ENCODE measurements around the gene BDP1. TPM values are rescaled to one million over a fixed set of nuclear protein-coding genes. Genes with fewer than 3 reads are reported as not detected.
A peak's percentile ranks its signal among the peaks of the same experiment; 100 is the strongest.
"Not testable (repeated sequence)": the region's sequence is repeated elsewhere in the genome, so short reads cannot be mapped to it uniquely, and the experiment has no call there.

The BDP1 gene
- polyA plus RNA-seq, 3 donors = 2.0 to 6.6 (median 2.7) TPM

GRCh38 chr5:71600783-71601182 lies 145.3 kb downstream of the BDP1 start:
- no peaks in the 10 kb centered on the region for H3K27me3 Mint-ChIP-seq (ENCODE audit: low read depth in 3 of 3)
- H3K36me3 Mint-ChIP-seq = peaks cover 60 to 75% of the 10 kb centered on the region in 2 donors
- peak overlapping the region in 2 of 7 donors; percentile 50 to 55 for H3K27ac Mint-ChIP-seq
- H2AFZ ChIP-seq (ENCODE audit: insufficient read depth, low read depth, low read length, poor library complexity, severe bottlenecking) = no peak overlapping the region
- H3K79me2 ChIP-seq (ENCODE audit: insufficient read depth, low read length) = no peaks in the 10 kb centered on the region
- H3K4me2 ChIP-seq (replicated peaks; ENCODE audit: extremely low read depth, low read length, poor library complexity, severe bottlenecking) = no peak overlapping the region
- no peaks in the 10 kb centered on the region for H4K20me1 ChIP-seq (ENCODE audit: insufficient read depth, low read length)
- no peaks in the 10 kb centered on the region for H3K4me1 Mint-ChIP-seq
- DNase-seq = no peak
- no peak for TF ChIP-seq CTCF (IDR thresholded peaks at IDR 0.05)
- H3K4me1 ChIP-seq (ENCODE audit: control insufficient read depth in 1 of 2, insufficient read depth in 2 of 2, low read length in 2 of 2) = no peaks in the 10 kb centered on the region
- H3K4me3 Mint-ChIP-seq = no peak overlapping the region
- H3K4me3 ChIP-seq (replicated peaks in 1 of 3; ENCODE audit: low read depth in 2 of 3, low read length in 3 of 3) = no peak overlapping the region
- intact Hi-C loops (cut with micrococcal nuclease) = no loop called here
- 94% methylated on average over 1 of the region's 1 CpG for WGBS (ENCODE audit: insufficient coverage)
- H3K27ac ChIP-seq (ENCODE audit: low read depth in 1 of 2, low read length in 2 of 2) = no peak overlapping the region
- H3K9me3 ChIP-seq (replicated peaks in 1 of 2; ENCODE audit: control insufficient read depth in 1 of 2, insufficient read depth in 1 of 2, low read length in 2 of 2) = no peaks in the 10 kb centered on the region
- no peak overlapping the region for H3K9ac ChIP-seq (ENCODE audit: insufficient read depth, low read length, poor library complexity, severe bottlenecking)
- peaks cover 0 to 5% (median 0%) of the 10 kb centered on the region in 7 donors for H3K9me3 Mint-ChIP-seq
- H3K36me3 ChIP-seq (replicated peaks in 1 of 2; ENCODE audit: control insufficient read depth in 1 of 2, insufficient read depth in 2 of 2, low read length in 2 of 2) = peaks cover 51 to 78% of the 10 kb centered on the region in 2 donors
- no peaks in the 10 kb centered on the region for H3K27me3 ChIP-seq (ENCODE audit: control insufficient read depth in 2 of 2, insufficient read depth in 2 of 2, low read length in 2 of 2)

- H3K4me3 ChIP-seq (replicated peaks in 1 of 3; ENCODE audit: low read depth in 2 of 3, low read length in 3 of 3) = no peak overlapping the region
- no peaks in the 10 kb centered on the region for H4K20me1 ChIP-seq (ENCODE audit: insufficient read depth, low read length)
- no peaks in the 10 kb centered on the region for H3K9me3 ChIP-seq (replicated peaks in 1 of 2; ENCODE audit: control insufficient read depth in 1 of 2, insufficient read depth in 1 of 2, low read length in 2 of 2)
- no peaks in the 10 kb centered on the region for H3K4me1 Mint-ChIP-seq
- H3K4me2 ChIP-seq (replicated peaks; ENCODE audit: extremely low read depth, low read length, poor library complexity, severe bottlenecking) = no peak overlapping the region
- H3K9ac ChIP-seq (ENCODE audit: insufficient read depth, low read length, poor library complexity, severe bottlenecking) = no peak overlapping the region
- peak; percentile 73 for TF ChIP-seq CTCF (IDR thresholded peaks at IDR 0.05)
- H2AFZ ChIP-seq (ENCODE audit: insufficient read depth, low read depth, low read length, poor library complexity, severe bottlenecking) = no peak overlapping the region
- intact Hi-C loops (cut with micrococcal nuclease) = no loop called here
- H3K4me1 ChIP-seq (ENCODE audit: control insufficient read depth in 1 of 2, insufficient read depth in 2 of 2, low read length in 2 of 2) = no peaks in the 10 kb centered on the region
- peak in 2 of 3 donors; percentile 3 to 22 for DNase-seq
- H3K27me3 Mint-ChIP-seq (ENCODE audit: low read depth in 3 of 3) = no peaks in the 10 kb centered on the region
- no peaks in the 10 kb centered on the region for H3K27me3 ChIP-seq (ENCODE audit: control insufficient read depth in 2 of 2, insufficient read depth in 2 of 2, low read length in 2 of 2)
- no peak overlapping the region for H3K27ac ChIP-seq (ENCODE audit: low read depth in 1 of 2, low read length in 2 of 2)
- peaks cover 46 to 73% of the 10 kb centered on the region in 2 donors for H3K36me3 ChIP-seq (replicated peaks in 1 of 2; ENCODE audit: control insufficient read depth in 1 of 2, insufficient read depth in 2 of 2, low read length in 2 of 2)
- H3K4me3 Mint-ChIP-seq = no peak overlapping the region
- peaks cover 0 to 5% (median 0%) of the 10 kb centered on the region in 7 donors for H3K9me3 Mint-ChIP-seq
- H3K27ac Mint-ChIP-seq = peak overlapping the region in 1 of 7 donors; percentile 23
- peaks cover 57 to 73% of the 10 kb centered on the region in 2 donors for H3K36me3 Mint-ChIP-seq
- H3K79me2 ChIP-seq (ENCODE audit: insufficient read depth, low read length) = no peaks in the 10 kb centered on the region
- 100% methylated on average over 1 of the region's 6 CpGs for WGBS (ENCODE audit: insufficient coverage)
These were observed 146.0 kb downstream of the BDP1 start for GRCh38 chr5:71601222-71602026.

- H3K9me3 ChIP-seq (replicated peaks in 1 of 2; ENCODE audit: control insufficient read depth in 1 of 2, insufficient read depth in 1 of 2, low read length in 2 of 2); H3K27ac ChIP-seq (ENCODE audit: low read depth in 1 of 2, low read length in 2 of 2); H3K4me1 Mint-ChIP-seq; H3K4me3 Mint-ChIP-seq; H3K27me3 ChIP-seq (ENCODE audit: control insufficient read depth in 2 of 2, insufficient read depth in 2 of 2, low read length in 2 of 2); H3K79me2 ChIP-seq (ENCODE audit: insufficient read depth, low read length); H3K27ac Mint-ChIP-seq; H2AFZ ChIP-seq (ENCODE audit: insufficient read depth, low read depth, low read length, poor library complexity, severe bottlenecking); H3K4me2 ChIP-seq (replicated peaks; ENCODE audit: extremely low read depth, low read length, poor library complexity, severe bottlenecking); H3K4me3 ChIP-seq (replicated peaks in 1 of 3; ENCODE audit: low read depth in 2 of 3, low read length in 3 of 3); H3K9ac ChIP-seq (ENCODE audit: insufficient read depth, low read length, poor library complexity, severe bottlenecking); DNase-seq; H3K27me3 Mint-ChIP-seq (ENCODE audit: low read depth in 3 of 3); H3K4me1 ChIP-seq (ENCODE audit: control insufficient read depth in 1 of 2, insufficient read depth in 2 of 2, low read length in 2 of 2); H4K20me1 ChIP-seq (ENCODE audit: insufficient read depth, low read length); intact Hi-C loops (cut with micrococcal nuclease): not testable (repeated sequence)
- peaks cover 8 to 18% of the 10 kb centered on the region in 2 donors for H3K36me3 ChIP-seq (replicated peaks in 1 of 2; ENCODE audit: control insufficient read depth in 1 of 2, insufficient read depth in 2 of 2, low read length in 2 of 2)
- no CpG with 5 or more reads among the region's 16 CpGs for WGBS (ENCODE audit: insufficient coverage)
- H3K36me3 Mint-ChIP-seq = peaks cover 39 to 53% of the 10 kb centered on the region in 2 donors
- H3K9me3 Mint-ChIP-seq = peaks cover 0 to 15% (median 3%) of the 10 kb centered on the region in 7 donors
These were observed 154.5 kb downstream of the BDP1 start for GRCh38 chr5:71609916-71610315.
